LNCAP (cell line): Measurements from ENCODE around the gene USP10.

Source experiments
- TF ChIP-seq, protein P1 (sequence below): fragments of 450-650 bp; IDR thresholded peaks from 2 replicates; pipeline ENCODE4 v1.5.1; 2017; ENCODE audit warnings: mild to moderate bottlenecking

USP10 gene

GRCh38 chr16:84808826-84809225 is 109.0 kb downstream of the USP10 start:
- TF ChIP-seq, protein P1, sequence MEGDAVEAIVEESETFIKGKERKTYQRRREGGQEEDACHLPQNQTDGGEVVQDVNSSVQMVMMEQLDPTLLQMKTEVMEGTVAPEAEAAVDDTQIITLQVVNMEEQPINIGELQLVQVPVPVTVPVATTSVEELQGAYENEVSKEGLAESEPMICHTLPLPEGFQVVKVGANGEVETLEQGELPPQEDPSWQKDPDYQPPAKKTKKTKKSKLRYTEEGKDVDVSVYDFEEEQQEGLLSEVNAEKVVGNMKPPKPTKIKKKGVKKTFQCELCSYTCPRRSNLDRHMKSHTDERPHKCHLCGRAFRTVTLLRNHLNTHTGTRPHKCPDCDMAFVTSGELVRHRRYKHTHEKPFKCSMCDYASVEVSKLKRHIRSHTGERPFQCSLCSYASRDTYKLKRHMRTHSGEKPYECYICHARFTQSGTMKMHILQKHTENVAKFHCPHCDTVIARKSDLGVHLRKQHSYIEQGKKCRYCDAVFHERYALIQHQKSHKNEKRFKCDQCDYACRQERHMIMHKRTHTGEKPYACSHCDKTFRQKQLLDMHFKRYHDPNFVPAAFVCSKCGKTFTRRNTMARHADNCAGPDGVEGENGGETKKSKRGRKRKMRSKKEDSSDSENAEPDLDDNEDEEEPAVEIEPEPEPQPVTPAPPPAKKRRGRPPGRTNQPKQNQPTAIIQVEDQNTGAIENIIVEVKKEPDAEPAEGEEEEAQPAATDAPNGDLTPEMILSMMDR, result no peak

DNA sequence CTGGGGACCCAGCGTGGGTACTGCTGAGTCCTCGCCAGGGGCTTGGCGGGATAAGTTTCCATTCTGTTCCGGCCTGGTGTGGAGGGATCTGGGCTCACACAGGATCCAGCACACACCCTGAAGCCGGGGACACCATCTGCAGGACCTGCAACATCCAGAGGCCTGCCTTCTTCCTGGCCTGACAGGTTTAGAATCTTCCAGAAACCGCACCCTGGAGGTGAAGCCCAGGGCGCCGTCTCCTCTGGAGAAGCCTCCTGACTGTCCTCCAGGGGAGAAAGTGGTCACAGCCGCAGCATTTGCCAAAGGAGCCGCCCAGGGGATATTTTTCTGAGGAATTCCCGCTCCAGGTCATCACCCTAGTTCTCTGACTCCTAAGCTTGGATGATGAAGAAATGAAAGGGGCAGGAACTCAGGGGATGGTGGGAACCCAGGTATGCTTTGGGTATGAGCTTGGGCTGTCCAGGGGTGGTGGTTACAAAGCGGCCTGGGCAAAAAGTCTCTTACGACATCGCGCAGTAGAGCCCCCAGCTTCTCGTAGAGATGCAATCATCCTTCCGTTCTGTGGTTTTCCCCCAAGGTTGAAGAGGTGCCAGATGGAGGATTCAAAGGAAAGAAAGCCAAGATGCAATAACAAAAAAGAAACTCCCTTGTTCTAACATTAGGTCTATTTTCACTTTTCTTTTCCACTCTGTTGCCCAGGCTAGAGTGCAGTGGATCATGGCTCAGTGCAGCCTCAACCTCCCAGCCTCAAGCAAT is 110.9 kb downstream of the USP10 start:
- TF ChIP-seq, protein P1, result no peak

DNA sequence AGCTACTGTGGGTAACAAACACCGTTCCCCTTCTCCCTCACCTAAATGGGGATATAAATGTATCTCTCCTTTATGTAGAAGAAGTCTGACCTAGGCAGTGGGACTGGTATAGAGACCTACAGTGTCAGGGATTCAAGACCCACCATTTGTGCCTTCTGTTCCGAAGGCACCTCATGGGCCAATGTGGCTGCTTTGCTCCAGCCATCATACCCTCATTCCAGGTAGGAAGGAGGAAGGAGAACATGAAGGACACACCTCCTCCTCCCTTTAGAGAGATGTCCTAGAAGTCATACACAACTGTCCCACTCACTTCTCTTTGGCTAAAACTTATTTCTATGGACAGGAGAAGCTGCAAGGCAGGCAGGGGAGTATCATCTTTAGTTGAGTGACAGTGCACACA is 111.7 kb downstream of the USP10 start:
- TF ChIP-seq, protein P1, result no peak

GRCh38 chr16:84813141-84813934 is 113.5 kb downstream of the USP10 start:
- TF ChIP-seq, protein P1, result no peak

DNA sequence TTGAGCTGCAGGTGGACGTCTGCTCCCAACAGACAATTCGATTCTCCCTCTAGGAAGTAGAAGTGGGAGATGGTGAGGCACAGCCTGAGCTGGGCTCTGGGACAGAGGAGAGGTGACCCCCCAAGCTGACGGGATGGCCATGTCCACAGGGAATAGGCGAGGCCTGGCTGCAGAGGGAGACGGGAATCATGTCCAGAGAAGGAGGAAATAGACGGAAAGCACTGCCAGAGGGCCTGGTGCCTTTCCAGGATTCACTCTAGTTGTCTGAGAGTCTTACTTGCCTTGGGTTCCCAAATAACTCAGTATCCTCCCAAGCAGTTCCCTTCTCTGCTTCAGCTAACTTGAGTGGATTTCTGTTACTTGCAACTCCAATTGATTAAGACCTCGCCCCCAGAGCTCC is 115.7 kb downstream of the USP10 start:
- TF ChIP-seq, protein P1, result no peak

GRCh38 chr16:84816023-84816422 is 116.2 kb downstream of the USP10 start:
- TF ChIP-seq, protein P1, result no peak

- TF ChIP-seq, protein P1, result no peak
Measured at GRCh38 chr16:84816485-84816884, 116.7 kb downstream of the USP10 start.
